COLO829 (cell line): ENCODE results near the gene DHPS.
A peak's percentile ranks its signal among the peaks of the same experiment; 100 is the strongest.
"Not testable (repeated sequence)": the region's sequence is repeated elsewhere in the genome, so short reads cannot be mapped to it uniquely, and the experiment has no call there.

Source experiments
- DNase-seq: peaks from one replicate; pipeline ENCODE4 v3.0.0; 2012; ENCODE audit warnings: low spot score

DHPS gene

GRCh38 chr19:12681074-12681987, at the start of gene DHPS:
DHPS (minus strand) TSS chr19:12681880; CDS start chr19:12681766, 114 bp downstream.
- DNase-seq = peak; percentile 98

GRCh38 chr19:12731337-12731736, 49.7 kb upstream of the DHPS start:
- no peak for DNase-seq

- DNase-seq = no peak
Measured at GRCh38 chr19:12730064-12730463, 48.4 kb upstream of the DHPS start.

GRCh38 chr19:12727745-12728433, 46.2 kb upstream of the DHPS start:
- DNase-seq = no peak

- no peak for DNase-seq
Measured at GRCh38 chr19:12726988-12727316, 45.3 kb upstream of the DHPS start.

GRCh38 chr19:12725612-12726011, 43.9 kb upstream of the DHPS start:
- not testable (repeated sequence) for DNase-seq

GRCh38 chr19:12723641-12724426, 42.2 kb upstream of the DHPS start, which contains the start of gene TNPO2:
TNPO2 (minus strand) TSS chr19:12723932; CDS start chr19:12720977, 2,955 bp downstream.
- peak; percentile 60 for DNase-seq

- no peak for DNase-seq
Measured at GRCh38 chr19:12723381-12723640, 41.6 kb upstream of the DHPS start.

- peak; percentile 97 for DNase-seq
Measured at GRCh38 chr19:12722566-12723380, 41.1 kb upstream of the DHPS start.

GRCh38 chr19:12721656-12722565, 40.2 kb upstream of the DHPS start:
- DNase-seq = no peak

- DNase-seq = no peak
Measured at GRCh38 chr19:12720851-12721655, 39.4 kb upstream of the DHPS start.

- DNase-seq = no peak
Measured at GRCh38 chr19:12720296-12720695, 38.6 kb upstream of the DHPS start.

- DNase-seq = no peak
Measured at GRCh38 chr19:12715929-12716328, 34.2 kb upstream of the DHPS start.

GRCh38 chr19:12715102-12715501, 33.4 kb upstream of the DHPS start:
- no peak for DNase-seq

GRCh38 chr19:12713304-12713703, 31.6 kb upstream of the DHPS start:
- DNase-seq = not testable (repeated sequence)

- DNase-seq = not testable (repeated sequence)
Measured at GRCh38 chr19:12712077-12712476, 30.4 kb upstream of the DHPS start.

GRCh38 chr19:12711187-12711586, 29.5 kb upstream of the DHPS start:
- DNase-seq = no peak

- no peak for DNase-seq
Measured at GRCh38 chr19:12708641-12709040, 27.0 kb upstream of the DHPS start.

GRCh38 chr19:12706332-12706718, 24.6 kb upstream of the DHPS start:
- no peak for DNase-seq
